Fibroblast of upper back skin (primary cell): ENCODE results near the gene TM9SF4.

ENCODE experiments used
- DNase-seq: peaks from one replicate; pipeline ENCODE4 v3.0.0-alpha.2; 2013

The TM9SF4 gene

GRCh38 chr20:32213870-32214269 lies 104.4 kb downstream of the TM9SF4 start:
- no peak for DNase-seq

GRCh38 chr20:32215147-32215546 lies 105.6 kb downstream of the TM9SF4 start:
- no peak for DNase-seq

- no peak for DNase-seq
Measured at GRCh38 chr20:32215729-32216128, 106.2 kb downstream of the TM9SF4 start.

- DNase-seq: no peak
Measured at GRCh38 chr20:32216179-32217142, 106.9 kb downstream of the TM9SF4 start.
